ENCODE results near the gene NLRP6. TPM values are rescaled to one million over a fixed set of nuclear protein-coding genes. Genes with fewer than 3 reads are reported as not detected.

The NLRP6 gene
- not detected in 2 replicates for total RNA-seq

DNA sequence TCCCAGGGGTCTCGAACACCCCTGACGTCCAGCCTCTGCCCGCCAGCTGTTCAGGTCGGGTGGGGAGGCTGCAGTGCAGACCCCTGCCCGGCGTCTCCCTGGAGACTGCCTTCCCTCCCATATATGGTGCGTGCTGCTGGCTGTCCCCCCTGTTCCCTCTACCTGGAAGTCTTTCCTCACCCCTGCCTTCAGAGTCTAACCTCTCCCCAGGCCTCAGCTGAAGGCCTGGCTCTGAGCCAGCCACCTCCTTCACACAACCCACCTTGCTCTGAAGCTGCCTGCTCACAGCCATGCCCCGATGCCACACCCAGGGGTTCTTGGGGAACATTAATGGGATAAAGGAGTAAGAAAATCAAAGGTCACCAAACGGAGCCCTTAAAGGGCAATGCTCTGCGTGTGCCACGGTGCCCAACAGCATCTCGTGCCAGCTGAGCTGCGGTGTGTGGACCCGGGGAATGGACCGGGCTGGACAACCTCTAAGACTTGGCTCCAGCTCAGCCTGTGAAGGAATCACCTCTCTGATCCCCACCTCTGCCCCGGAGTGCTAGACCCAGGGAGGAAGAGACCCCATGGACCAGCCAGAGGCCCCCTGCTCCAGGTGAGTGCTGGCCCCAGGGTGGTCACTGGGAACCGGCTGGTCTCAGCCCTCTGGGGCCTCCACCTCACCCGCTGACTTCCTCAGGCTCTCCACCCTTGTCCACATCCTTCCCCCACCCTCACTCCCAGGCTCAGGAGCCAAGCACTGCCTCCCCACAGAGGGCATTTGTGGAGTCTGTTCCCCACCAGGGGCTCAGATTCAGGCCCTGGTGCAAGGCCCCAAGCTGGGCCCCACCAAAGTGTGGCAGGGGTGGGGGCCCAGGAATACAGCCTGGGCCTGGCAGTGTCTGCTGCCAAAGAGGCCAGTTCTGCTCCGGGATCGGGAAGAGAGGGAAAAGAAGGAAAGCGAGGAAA is at the start of gene NLRP6:
Gene NLRP6 (plus strand): TSS at position 407 of the 951 bp plus-strand sequence. CDS start 163 bp downstream, at position 570.

DNA sequence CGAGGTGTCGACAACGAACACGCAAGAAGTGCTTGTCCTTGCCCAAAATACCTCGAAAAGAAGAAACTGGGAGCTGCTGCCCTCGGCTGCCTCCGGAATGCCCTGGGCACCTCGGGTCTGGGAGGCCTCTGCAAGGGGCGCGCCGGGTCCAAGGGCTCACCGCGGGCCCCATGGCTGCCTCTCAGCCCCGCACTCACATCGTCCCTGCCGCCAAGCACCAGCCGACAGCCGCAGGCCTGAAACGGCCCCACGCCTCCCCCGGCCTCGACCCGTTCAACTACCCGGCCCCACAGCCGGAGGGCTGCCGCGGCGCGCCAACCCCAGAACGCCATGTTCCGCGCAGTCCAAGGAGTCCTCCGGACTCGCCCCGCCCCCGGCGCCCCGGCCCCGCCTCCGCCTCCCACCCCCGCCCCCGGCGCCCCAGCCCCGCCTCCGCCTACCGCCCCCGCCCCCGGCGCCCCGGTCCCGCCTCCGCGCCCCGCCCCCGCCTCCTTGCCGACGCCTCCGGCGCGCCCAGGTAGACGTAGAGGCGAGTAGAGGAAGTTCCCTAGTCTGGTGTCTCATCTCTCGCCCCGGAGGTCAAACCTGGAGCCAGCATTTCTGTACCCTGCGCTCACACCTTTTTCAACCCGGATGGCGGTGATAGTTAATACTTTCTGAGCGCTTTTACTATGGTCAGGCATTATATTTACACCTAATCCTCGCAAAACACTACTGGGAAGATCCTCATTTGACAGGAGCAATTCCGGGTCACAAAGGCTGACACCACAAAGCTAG is 42.0 kb upstream of the NLRP6 start, which contains the start of gene SIRT3:
Gene SIRT3 (minus strand): TSS at position 346 of the 777 bp plus-strand sequence. CDS start 14 bp downstream, at position 332.

DNA sequence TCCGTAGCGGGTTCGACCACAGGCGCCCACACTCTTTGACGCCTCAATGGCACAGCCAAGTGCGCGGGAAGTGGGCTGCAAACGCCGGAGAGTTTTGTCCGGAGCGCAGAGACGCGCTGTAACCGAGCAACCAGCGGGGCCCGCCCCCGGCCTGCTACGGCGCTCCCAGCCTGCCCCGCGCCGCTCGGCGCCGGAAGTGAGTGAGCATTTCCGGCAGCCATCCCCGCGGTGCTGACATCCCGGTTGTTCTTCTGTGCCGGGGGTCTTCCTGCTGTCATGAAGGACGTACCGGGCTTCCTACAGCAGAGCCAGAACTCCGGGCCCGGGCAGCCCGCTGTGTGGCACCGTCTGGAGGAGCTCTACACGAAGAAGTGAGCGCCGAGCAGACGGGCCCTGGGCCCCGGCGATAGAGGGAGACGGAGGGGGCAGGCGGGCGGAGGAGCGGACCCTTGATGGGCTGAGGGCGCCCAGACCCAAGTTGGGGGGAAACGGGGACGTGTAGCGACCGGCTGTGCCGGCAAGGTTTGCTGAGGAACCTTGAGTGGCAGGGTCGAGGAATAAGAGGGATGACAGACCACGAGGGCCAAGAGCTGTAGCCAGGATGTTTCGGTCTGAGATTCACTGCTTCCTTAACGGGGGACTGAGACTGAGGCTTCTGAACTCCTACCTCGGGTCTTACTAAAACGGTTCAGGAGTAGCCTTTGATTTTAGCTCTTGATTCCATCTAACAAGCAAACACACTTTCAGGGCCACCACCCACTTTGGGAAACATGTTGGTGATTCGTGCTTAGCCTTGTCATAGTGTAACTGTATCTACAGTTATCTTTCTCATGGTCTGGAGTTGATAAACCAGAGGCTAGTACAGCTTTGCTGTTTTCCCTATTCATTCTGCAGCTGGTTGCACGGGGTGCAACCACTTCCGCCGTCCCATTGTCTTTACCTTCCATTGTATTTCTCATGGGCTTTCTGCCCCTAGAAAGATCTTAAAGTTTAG is 41.1 kb upstream of the NLRP6 start, which contains the start of gene PSMD13:
Gene PSMD13 (plus strand): TSS at position 203 of the 994 bp plus-strand sequence. CDS start 74 bp downstream, at position 277.

DNA sequence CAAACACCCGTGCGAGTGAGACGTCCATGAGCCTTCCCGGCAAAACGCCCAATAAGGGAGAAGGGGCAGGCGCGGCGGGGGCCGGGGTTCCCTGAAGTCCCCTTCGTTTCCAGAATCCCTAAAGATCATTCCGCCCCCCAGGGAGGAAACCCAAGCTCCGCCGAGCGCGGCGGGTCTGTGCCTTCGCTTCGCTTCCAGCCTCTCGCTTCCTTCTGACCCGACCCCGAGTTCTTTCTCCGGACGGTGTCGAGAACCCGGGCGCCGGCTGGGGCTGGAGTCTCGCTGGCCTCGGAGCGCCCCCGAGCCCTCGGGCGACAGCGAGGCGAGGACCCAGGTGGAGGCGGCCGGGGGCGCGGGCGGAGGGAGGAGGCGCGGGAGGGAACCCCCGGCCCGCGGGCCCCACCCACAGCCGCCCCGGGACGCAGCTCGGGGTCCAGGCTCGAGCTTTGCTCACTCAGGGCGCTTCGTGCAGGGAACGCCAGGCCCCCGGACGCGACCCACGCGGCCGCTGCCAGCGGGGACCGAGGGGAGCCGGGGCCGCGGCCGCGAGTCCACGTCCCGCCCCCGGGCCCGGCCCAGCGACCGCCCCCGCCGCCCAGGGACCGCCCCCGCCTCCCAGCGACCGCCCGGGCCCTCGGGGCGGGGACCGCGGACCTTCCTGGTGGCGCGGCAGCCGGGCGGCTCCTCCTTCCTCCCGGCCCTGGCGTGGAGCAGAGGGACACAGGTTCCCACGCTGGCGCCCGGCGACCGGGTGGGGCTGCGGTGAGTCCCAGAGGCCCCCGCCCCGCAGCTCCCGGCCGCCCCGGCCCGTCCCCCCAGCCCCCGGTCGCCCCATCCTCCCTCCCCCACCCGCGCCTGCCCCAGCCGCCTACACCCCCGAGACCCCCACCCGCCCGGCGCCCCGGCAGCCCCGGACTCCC is 10.5 kb downstream of the NLRP6 start, which contains the start of gene PGGHG:
Gene PGGHG (plus strand): TSS at position 649 of the 920 bp plus-strand sequence. CDS start 691 bp downstream, outside the sequence.

GRCh38 chr11:299081-299891 is 21.1 kb downstream of the NLRP6 start, which contains the start of gene IFITM5:
IFITM5 (minus strand) TSS chr11:299526; CDS start chr11:299490, 36 bp downstream.

DNA sequence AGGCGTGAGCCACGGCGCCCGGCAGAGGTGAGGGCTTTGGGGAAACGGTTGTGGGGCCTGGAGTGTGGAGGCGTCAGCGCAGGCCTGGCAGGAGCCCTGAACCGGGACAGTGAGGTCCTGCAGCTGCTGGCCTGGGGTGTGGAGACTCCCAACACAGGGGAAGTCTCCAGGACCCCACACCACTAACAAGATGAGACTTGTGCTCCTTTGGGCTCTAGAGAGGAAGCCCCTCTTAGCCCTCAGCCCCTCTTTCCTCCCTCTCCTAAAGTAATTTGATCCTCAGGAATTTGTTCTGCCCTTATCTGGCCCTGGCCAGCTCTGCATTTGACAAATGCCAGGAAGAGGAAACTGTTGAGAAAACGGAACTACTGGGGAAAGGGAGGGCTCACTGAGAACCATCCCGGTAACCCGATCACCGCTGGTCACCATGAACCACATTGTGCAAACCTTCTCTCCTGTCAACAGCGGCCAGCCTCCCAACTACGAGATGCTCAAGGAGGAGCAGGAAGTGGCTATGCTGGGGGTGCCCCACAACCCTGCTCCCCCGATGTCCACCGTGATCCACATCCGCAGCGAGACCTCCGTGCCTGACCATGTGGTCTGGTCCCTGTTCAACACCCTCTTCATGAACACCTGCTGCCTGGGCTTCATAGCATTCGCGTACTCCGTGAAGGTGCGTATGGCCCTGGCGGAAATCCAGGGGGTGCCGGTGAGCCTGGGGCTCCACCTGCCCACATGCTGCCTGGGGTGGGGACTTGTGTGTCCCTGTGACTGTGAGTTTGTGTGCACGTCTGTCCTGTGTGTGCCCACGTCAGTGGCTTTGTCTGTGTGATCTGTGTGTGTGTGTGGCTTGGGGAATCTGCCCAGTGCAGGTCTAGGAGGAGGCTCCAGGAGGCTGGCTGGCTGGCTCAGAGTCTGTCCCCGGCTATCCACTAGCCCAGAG is 29.8 kb downstream of the NLRP6 start, which contains the start of gene IFITM2:
Gene IFITM2 (plus strand): TSS at position 51 of the 943 bp plus-strand sequence. CDS start 377 bp downstream, at position 428.

DNA sequence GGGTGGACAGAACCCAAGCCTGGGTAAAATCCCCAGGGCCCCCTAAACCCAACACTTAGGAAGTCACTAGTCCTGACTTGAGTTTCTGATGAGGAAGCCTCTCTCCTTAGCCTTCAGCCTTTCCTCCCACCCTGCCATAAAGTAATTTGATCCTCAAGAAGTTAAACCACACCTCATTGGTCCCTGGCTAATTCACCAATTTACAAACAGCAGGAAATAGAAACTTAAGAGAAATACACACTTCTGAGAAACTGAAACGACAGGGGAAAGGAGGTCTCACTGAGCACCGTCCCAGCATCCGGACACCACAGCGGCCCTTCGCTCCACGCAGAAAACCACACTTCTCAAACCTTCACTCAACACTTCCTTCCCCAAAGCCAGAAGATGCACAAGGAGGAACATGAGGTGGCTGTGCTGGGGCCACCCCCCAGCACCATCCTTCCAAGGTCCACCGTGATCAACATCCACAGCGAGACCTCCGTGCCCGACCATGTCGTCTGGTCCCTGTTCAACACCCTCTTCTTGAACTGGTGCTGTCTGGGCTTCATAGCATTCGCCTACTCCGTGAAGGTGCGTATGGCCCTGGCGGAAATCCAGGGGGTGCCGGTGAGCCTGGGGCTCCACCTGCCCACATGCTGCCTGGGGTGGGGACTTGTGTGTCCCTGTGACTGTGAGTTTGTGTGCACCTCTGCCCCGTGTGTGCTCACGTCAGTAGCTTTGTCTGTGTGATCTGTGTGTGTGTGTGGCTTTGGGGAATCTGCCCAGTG is 35.8 kb downstream of the NLRP6 start, which contains the start of gene IFITM1:
Gene IFITM1 (plus strand): TSS at position 254 of the 767 bp plus-strand sequence. CDS start 131 bp downstream, at position 385.

Other genes with a start within 250 kb of the NLRP6 start
- gene SCGB1C1, start 85.3 kb upstream of the NLRP6 start, total RNA-seq = not detected in 2 replicates
- 15.8 and 19.8 TPM in 2 replicates for gene BET1L, start 71.0 kb upstream of the NLRP6 start, total RNA-seq
- 155 and 193 TPM in 2 replicates for gene RIC8A, start 70.7 kb upstream of the NLRP6 start, total RNA-seq
- gene SIRT3, start 42.1 kb upstream of the NLRP6 start, total RNA-seq = 5.8 and 10.2 TPM in 2 replicates
- 139 and 151 TPM in 2 replicates for gene PSMD13, start 41.4 kb upstream of the NLRP6 start, total RNA-seq
- 7.5 and 14.0 TPM in 2 replicates for gene PGGHG, start 10.7 kb downstream of the NLRP6 start, total RNA-seq
- gene IFITM5, start 21.1 kb downstream of the NLRP6 start, total RNA-seq = not detected in 2 replicates
- 57.8 and 90.5 TPM in 2 replicates for gene IFITM2, start 29.4 kb downstream of the NLRP6 start, total RNA-seq
- gene IFITM1, start 35.6 kb downstream of the NLRP6 start, total RNA-seq = 49.6 and 79.5 TPM in 2 replicates
- 75.0 and 101 TPM in 2 replicates for gene IFITM3, start 42.5 kb downstream of the NLRP6 start, total RNA-seq
- 1.9 and 3.6 TPM in 2 replicates for gene B4GALNT4, start 91.1 kb downstream of the NLRP6 start, total RNA-seq
- 1.3 and 1.6 TPM in 2 replicates for gene PKP3, start 115.8 kb downstream of the NLRP6 start, total RNA-seq
- gene SIGIRR, start 136.6 kb downstream of the NLRP6 start, total RNA-seq = 13.1 and 13.8 TPM in 2 replicates
- gene ANO9, start 163.6 kb downstream of the NLRP6 start, total RNA-seq = not detected in 2 replicates
- 30.9 and 42.6 TPM in 2 replicates for gene PTDSS2, start 171.9 kb downstream of the NLRP6 start, total RNA-seq
- 296 and 361 TPM in 2 replicates for gene RNH1, start 228.8 kb downstream of the NLRP6 start, total RNA-seq